DOHH2 (cell line): ENCODE measurements around the gene ELK4.

ENCODE experiments used
- EZH2phosphoT487 ChIP-seq: fragments of 200-600 bp; sonication (generic); IDR thresholded peaks from 2 replicates; pipeline ENCODE4 v1.6.1; 2017; ENCODE audit warnings: borderline replicate concordance, mild to moderate bottlenecking, antibody characterized with exemption, low read length, moderate library complexity, mixed read lengths
- TF ChIP-seq, protein P1 (sequence below): fragments of 200-600 bp; sonication (generic); IDR thresholded peaks from one replicate; pipeline ENCODE4 v1.5.1; 2014; ENCODE audit warnings: antibody characterized with exemption, mild to moderate bottlenecking, low read depth, low read length; ENCODE audit not compliant: poor library complexity, severe bottlenecking

DNA sequence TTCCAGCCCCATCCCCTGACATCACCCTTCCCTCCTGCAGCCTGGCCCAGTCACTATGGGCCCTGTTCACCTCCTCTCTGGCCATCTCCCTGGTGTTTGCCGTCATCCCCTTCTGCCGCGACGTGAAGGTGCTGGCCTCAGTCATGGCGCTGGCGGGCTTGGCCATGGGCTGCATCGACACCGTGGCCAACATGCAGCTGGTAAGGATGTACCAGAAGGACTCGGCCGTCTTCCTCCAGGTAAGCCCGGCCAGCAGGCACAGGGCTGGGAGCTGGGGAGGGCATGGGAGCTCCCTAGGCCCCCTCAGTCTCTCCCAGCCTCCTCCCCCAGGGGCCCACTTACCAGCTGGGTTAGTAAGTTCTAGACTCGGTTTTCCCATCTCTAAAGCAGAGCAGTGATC lies 52.1 kb downstream of the ELK4 start:
- TF ChIP-seq, protein P1, sequence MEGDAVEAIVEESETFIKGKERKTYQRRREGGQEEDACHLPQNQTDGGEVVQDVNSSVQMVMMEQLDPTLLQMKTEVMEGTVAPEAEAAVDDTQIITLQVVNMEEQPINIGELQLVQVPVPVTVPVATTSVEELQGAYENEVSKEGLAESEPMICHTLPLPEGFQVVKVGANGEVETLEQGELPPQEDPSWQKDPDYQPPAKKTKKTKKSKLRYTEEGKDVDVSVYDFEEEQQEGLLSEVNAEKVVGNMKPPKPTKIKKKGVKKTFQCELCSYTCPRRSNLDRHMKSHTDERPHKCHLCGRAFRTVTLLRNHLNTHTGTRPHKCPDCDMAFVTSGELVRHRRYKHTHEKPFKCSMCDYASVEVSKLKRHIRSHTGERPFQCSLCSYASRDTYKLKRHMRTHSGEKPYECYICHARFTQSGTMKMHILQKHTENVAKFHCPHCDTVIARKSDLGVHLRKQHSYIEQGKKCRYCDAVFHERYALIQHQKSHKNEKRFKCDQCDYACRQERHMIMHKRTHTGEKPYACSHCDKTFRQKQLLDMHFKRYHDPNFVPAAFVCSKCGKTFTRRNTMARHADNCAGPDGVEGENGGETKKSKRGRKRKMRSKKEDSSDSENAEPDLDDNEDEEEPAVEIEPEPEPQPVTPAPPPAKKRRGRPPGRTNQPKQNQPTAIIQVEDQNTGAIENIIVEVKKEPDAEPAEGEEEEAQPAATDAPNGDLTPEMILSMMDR, result no peak
- no peak for TF ChIP-seq EZH2phosphoT487
